MM.1S (cell line): Measurements from ENCODE around the gene CCDC73.
A peak's percentile ranks its signal among the peaks of the same experiment; 100 is the strongest.

Experiments used
- DNase-seq: peaks from one replicate; pipeline ENCODE4 v3.0.0-alpha.2; 2015
- H2AFZ ChIP-seq: fragments of 300-600 bp; sonication (generic); 2 replicates; pipeline ENCODE4 v1.6.0; 2016; ENCODE audit warnings: antibody characterized with exemption, low read length
- H3F3A ChIP-seq: fragments of 300-600 bp; sonication (generic); 2 replicates; pipeline ENCODE4 v1.6.1; 2016; ENCODE audit warnings: mild to moderate bottlenecking, antibody characterized with exemption, low read length, moderate library complexity, mixed read lengths; ENCODE audit not compliant: insufficient read depth
- H3K27ac ChIP-seq: fragments of 300-600 bp; sonication (generic); 2 replicates; pipeline ENCODE4 v1.5.1; 2016; ENCODE audit warnings: mild to moderate bottlenecking, low read length
- H3K27me3 ChIP-seq: fragments of 300-600 bp; sonication (generic); replicated peaks from 2 replicates; pipeline ENCODE4 v1.6.0; 2016; ENCODE audit warnings: low read length; ENCODE audit not compliant: insufficient read depth
- H3K36me3 ChIP-seq: fragments of 300-600 bp; sonication (generic); replicated peaks from 2 replicates; pipeline ENCODE4 v1.6.1; 2016; ENCODE audit warnings: mild to moderate bottlenecking, low read length, mixed read lengths; ENCODE audit not compliant: insufficient read depth
- H3K4me1 ChIP-seq: fragments of 300-600 bp; sonication (generic); 2 replicates; pipeline ENCODE4 v1.6.1; 2016; ENCODE audit warnings: low read length, mixed read lengths
- H3K4me2 ChIP-seq: fragments of 300-600 bp; sonication (generic); 2 replicates; pipeline ENCODE4 v1.6.0; 2016; ENCODE audit warnings: low read depth, low read length
- H3K4me3 ChIP-seq: fragments of 300-600 bp; sonication (generic); 2 replicates; pipeline ENCODE4 v1.5.1; 2016; ENCODE audit warnings: low read length, mixed read lengths
- H3K79me2 ChIP-seq: fragments of 300-600 bp; sonication (generic); 2 replicates; pipeline ENCODE4 v1.6.1; 2016; ENCODE audit warnings: mixed run types, low read length, mixed read lengths
- H3K9ac ChIP-seq: fragments of 300-600 bp; sonication (generic); 2 replicates; pipeline ENCODE4 v1.6.1; 2016; ENCODE audit warnings: low read length, mixed read lengths
- H3K9me2 ChIP-seq: fragments of 300-600 bp; sonication (generic); replicated peaks from 2 replicates; pipeline ENCODE4 v1.6.1; 2016; ENCODE audit warnings: mild to moderate bottlenecking, low read length, mixed read lengths; ENCODE audit not compliant: insufficient read depth
- H3K9me3 ChIP-seq: fragments of 300-600 bp; sonication (generic); replicated peaks from 2 replicates; pipeline ENCODE4 v1.6.1; 2016; ENCODE audit warnings: mild to moderate bottlenecking, low read length, mixed read lengths; ENCODE audit not compliant: insufficient read depth
- H4K20me1 ChIP-seq: fragments of 300-600 bp; sonication (generic); 2 replicates; pipeline ENCODE4 v1.6.1; 2016; ENCODE audit warnings: mild to moderate bottlenecking, low read length, moderate library complexity, mixed read lengths; ENCODE audit not compliant: insufficient read depth
- CTCF ChIP-seq: fragments of 300-600 bp; sonication (generic); IDR thresholded peaks from 2 replicates; pipeline ENCODE4 v1.5.1; 2016; ENCODE audit warnings: antibody characterized with exemption, low read length, mixed read lengths
- EZH2 ChIP-seq: fragments of 300-600 bp; sonication (generic); optimal IDR thresholded peaks from 2 replicates; pipeline ENCODE3; 2017; ENCODE audit warnings: low read depth, mild to moderate bottlenecking, antibody characterized with exemption, low read length, mixed read lengths
- EZH2phosphoT487 ChIP-seq: fragments of 300-600 bp; sonication (generic); IDR thresholded peaks from 2 replicates; pipeline ENCODE4 v1.6.1; 2018; ENCODE audit warnings: antibody characterized with exemption, low read length

CCDC73 gene

GRCh38 chr11:32831221-32831620, 36.8 kb upstream of the CCDC73 start:
- H3K4me2 ChIP-seq = no peak overlapping the region
- H3K9me3 ChIP-seq = no peaks in the 10 kb centered on the region
- H3K27ac ChIP-seq = no peak overlapping the region
- peaks cover 8% of the 10 kb centered on the region; the same call in 1 of the 2 replicates for H3K4me1 ChIP-seq
- DNase-seq = no peak
- no peaks in the 10 kb centered on the region for H4K20me1 ChIP-seq
- peaks cover 11% of the 10 kb centered on the region; the same call in 1 of the 2 replicates for H3K79me2 ChIP-seq
- H3K4me3 ChIP-seq = no peak overlapping the region
- TF ChIP-seq EZH2 (no peak), EZH2phosphoT487 (no peak), CTCF (no peak)
- H3K27me3 ChIP-seq = no peaks in the 10 kb centered on the region
- peaks cover 22% of the 10 kb centered on the region for H3F3A ChIP-seq
- H3K9ac ChIP-seq = no peak overlapping the region
- no peaks in the 10 kb centered on the region for H3K36me3 ChIP-seq
- no peaks in the 10 kb centered on the region for H3K9me2 ChIP-seq
- H2AFZ ChIP-seq = no peak overlapping the region

- peaks cover 11% of the 10 kb centered on the region; the same call in 1 of the 2 replicates for H3K79me2 ChIP-seq
- H3K4me2 ChIP-seq = peak overlapping the region; percentile 86
- H3K27me3 ChIP-seq = no peaks in the 10 kb centered on the region
- H3K4me1 ChIP-seq = peaks cover 8% of the 10 kb centered on the region; the same call in 1 of the 2 replicates
- H2AFZ ChIP-seq = no peak overlapping the region
- H3K36me3 ChIP-seq = no peaks in the 10 kb centered on the region
- H3K27ac ChIP-seq = peak overlapping the region; percentile 93; the same call in 1 of the 2 replicates
- H4K20me1 ChIP-seq = no peaks in the 10 kb centered on the region
- H3K9me2 ChIP-seq = no peaks in the 10 kb centered on the region
- peaks cover 22% of the 10 kb centered on the region for H3F3A ChIP-seq
- TF ChIP-seq EZH2phosphoT487 (no peak), EZH2 (no peak), CTCF (no peak)
- peak overlapping the region; percentile 95; the same call in 1 of the 2 replicates for H3K9ac ChIP-seq
- no peak for DNase-seq
- H3K4me3 ChIP-seq = peak overlapping the region; percentile 93
- H3K9me3 ChIP-seq = no peaks in the 10 kb centered on the region
Measured at GRCh38 chr11:32830796-32831195, 36.3 kb upstream of the CCDC73 start.

- Histone ChIP-seq H3K4me2 (peak overlapping the region; percentile 86), H4K20me1 (no peaks in the 10 kb centered on the region), H3K27me3 (no peaks in the 10 kb centered on the region), H3K4me3 (peak overlapping the region; percentile 93), H3K4me1 (peaks cover 8% of the 10 kb centered on the region; the same call in 1 of the 2 replicates), H3K9ac (peak overlapping the region; percentile 95), H3K9me2 (no peaks in the 10 kb centered on the region), H3K27ac (peak overlapping the region; percentile 93), H3K79me2 (peaks cover 11% of the 10 kb centered on the region; the same call in 1 of the 2 replicates), H3K36me3 (no peaks in the 10 kb centered on the region), H3F3A (peaks cover 22% of the 10 kb centered on the region), H2AFZ (peak overlapping the region; percentile 84), H3K9me3 (no peaks in the 10 kb centered on the region)
- TF ChIP-seq CTCF = no peak
- TF ChIP-seq EZH2phosphoT487 = no peak
- TF ChIP-seq EZH2 = no peak
- peak; percentile 61 for DNase-seq
Measured at GRCh38 chr11:32830413-32830738, 35.9 kb upstream of the CCDC73 start.
